ENCODE results near the gene PPP1R16B.

PPP1R16B gene

GRCh38 chr20:38894091-38894847 lies 88.8 kb downstream of the PPP1R16B start:
- FAIRE-seq (no peak), DNase-seq (ENCODE audit: low spot score) (no peak)

- FAIRE-seq (no peak), DNase-seq (ENCODE audit: low spot score) (no peak)
Measured at GRCh38 chr20:38895098-38895949, 89.8 kb downstream of the PPP1R16B start.

GRCh38 chr20:38896009-38896594 lies 90.6 kb downstream of the PPP1R16B start:
- FAIRE-seq = no peak

GRCh38 chr20:38897267-38897666 lies 91.8 kb downstream of the PPP1R16B start:
- no peak for FAIRE-seq
- no peak for DNase-seq (ENCODE audit: low spot score)

More at GRCh38 chr20:38896009-38896594, 90.6 kb downstream of the PPP1R16B start:
- DNase-seq (ENCODE audit: low spot score) = no peak

GRCh38 chr20:38900606-38901005 lies 95.1 kb downstream of the PPP1R16B start:
- no peak for FAIRE-seq

GRCh38 chr20:38902601-38903000 lies 97.1 kb downstream of the PPP1R16B start:
- DNase-seq (ENCODE audit: low spot score) (no peak), FAIRE-seq (no peak)

More at GRCh38 chr20:38900606-38901005, 95.1 kb downstream of the PPP1R16B start:
- DNase-seq (ENCODE audit: low spot score) = no peak

- FAIRE-seq = no peak
- DNase-seq (ENCODE audit: low spot score) = no peak
Measured at GRCh38 chr20:38903335-38903734, 97.8 kb downstream of the PPP1R16B start.

- no peak for DNase-seq (ENCODE audit: low spot score)
- FAIRE-seq = no peak
Measured at GRCh38 chr20:38905375-38905774, 99.9 kb downstream of the PPP1R16B start.

GRCh38 chr20:38907918-38908677 lies 102.6 kb downstream of the PPP1R16B start:
- FAIRE-seq (no peak), DNase-seq (ENCODE audit: low spot score) (no peak)

GRCh38 chr20:38915355-38915754 lies 109.9 kb downstream of the PPP1R16B start:
- no peak for FAIRE-seq

GRCh38 chr20:38917657-38918056 lies 112.2 kb downstream of the PPP1R16B start:
- DNase-seq (ENCODE audit: low spot score) (no peak), FAIRE-seq (no peak)

More at GRCh38 chr20:38915355-38915754, 109.9 kb downstream of the PPP1R16B start:
- no peak for DNase-seq (ENCODE audit: low spot score)

- no peak for FAIRE-seq
Measured at GRCh38 chr20:38918172-38918571, 112.7 kb downstream of the PPP1R16B start.

GRCh38 chr20:38919683-38920082 lies 114.2 kb downstream of the PPP1R16B start:
- FAIRE-seq (no peak), DNase-seq (ENCODE audit: low spot score) (no peak)

More at GRCh38 chr20:38918172-38918571, 112.7 kb downstream of the PPP1R16B start:
- DNase-seq (ENCODE audit: low spot score) = no peak

GRCh38 chr20:38920411-38920810 lies 114.9 kb downstream of the PPP1R16B start:
- DNase-seq (ENCODE audit: low spot score) (no peak), FAIRE-seq (no peak)

GRCh38 chr20:38920851-38921250 lies 115.4 kb downstream of the PPP1R16B start:
- FAIRE-seq (no peak), DNase-seq (ENCODE audit: low spot score) (no peak)

- DNase-seq (ENCODE audit: low spot score) (no peak), FAIRE-seq (no peak)
Measured at GRCh38 chr20:38924718-38925117, 119.2 kb downstream of the PPP1R16B start.

GRCh38 chr20:38926142-38926933 lies 120.8 kb downstream of the PPP1R16B start, which contains the start of gene FAM83D:
Gene FAM83D (plus strand): TSS chr20:38926417. CDS start chr20:38926443, 26 bp downstream.
- peak; percentile 81 for FAIRE-seq
- DNase-seq (ENCODE audit: low spot score) = peak; percentile 99

- FAIRE-seq (no peak), DNase-seq (ENCODE audit: low spot score) (no peak)
Measured at GRCh38 chr20:38926934-38927616, 121.6 kb downstream of the PPP1R16B start.

GRCh38 chr20:38927902-38928578 lies 122.5 kb downstream of the PPP1R16B start:
- DNase-seq (ENCODE audit: low spot score) = no peak
- FAIRE-seq = no peak

Measured in urothelium cell line (cell line).